Stimulated activated CD4-positive, alpha-beta T cell treated with anti-CD3 and anti-CD28 coated beads, TNF-alpha, amount 100 ng/mL, for 4 hours (primary cell): ENCODE data around the gene POLR2J3.
"Not testable (repeated sequence)": the region's sequence is repeated elsewhere in the genome, so short reads cannot be mapped to it uniquely, and the experiment has no call there.

Experiments
- DNase-seq, 3 experiments: peaks; one replicate each; pipeline ENCODE4 v3.0.0-alpha.2; 2020; ENCODE audit warnings: low read depth in 3 of 3

POLR2J3 gene

GRCh38 chr7:102520797-102521196 lies 51.6 kb downstream of the POLR2J3 start:
- not testable (repeated sequence) for DNase-seq

DNA sequence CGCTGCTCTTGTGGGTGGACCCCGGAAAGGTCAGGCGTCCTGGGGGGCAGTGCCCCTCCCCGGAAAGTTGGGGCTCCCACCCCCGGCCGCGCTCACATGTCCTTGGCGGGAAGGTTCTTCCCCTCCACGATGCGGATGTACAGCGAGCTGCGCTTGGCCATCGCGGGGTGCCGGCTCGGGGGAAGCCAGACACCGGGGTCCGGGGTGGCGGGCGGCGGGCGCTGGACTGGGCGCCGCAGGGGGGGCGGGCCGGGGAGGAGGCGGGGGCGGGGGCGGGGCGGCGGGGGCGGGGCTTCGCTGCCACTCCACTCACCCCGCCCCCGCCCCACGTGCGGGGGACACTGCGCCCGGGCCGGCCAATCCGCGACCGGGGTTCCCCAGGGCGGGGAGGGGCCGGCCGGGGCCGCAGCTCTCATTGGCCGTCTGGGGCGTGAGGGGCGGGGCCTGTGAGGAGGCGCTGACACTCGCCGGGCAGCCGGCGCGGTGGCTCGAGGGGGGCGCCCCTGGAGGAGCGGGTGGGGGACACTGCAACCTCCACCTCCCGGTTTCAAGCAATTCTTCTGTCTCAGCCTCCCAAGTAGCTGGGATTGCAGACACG lies 54.7 kb downstream of the POLR2J3 start, which contains the start of gene RASA4B:
Gene RASA4B, minus strand, starts transcription at position 228 of the 598 bp plus-strand sequence. Its CDS starts 67 bp downstream, at position 161.
- DNase-seq: not testable (repeated sequence)
